Measurements from ENCODE around the gene PTGER2. TPM values are rescaled to one million over a fixed set of nuclear protein-coding genes. Genes with fewer than 3 reads are reported as not detected.

PTGER2 gene
- total and polyA plus RNA-seq, 2 of the 13 experiments (the other 11 are each of a cell fraction or from before 2014, with no cell fraction given), result not detected

DNA sequence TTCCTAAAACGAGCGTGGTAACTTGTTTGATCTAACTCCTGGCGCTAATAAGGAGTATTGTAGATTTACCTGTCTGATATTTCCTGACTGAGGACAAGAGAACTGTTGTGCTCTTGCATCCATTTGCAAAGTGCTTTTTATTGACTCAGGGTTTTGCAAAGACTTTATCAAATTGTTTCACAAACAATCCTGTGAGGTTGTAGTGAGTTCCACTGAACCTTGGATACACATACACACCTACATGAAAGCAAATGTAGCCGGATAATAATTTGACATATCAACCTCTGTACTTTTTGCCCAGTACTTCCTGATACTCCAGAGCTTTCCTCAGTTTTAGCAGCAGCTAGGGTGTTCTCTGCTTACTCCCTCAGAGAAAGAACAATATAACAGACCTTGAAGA lies 6.7 kb upstream of the PTGER2 start (continued):
- TF ChIP-seq, protein P1, sequence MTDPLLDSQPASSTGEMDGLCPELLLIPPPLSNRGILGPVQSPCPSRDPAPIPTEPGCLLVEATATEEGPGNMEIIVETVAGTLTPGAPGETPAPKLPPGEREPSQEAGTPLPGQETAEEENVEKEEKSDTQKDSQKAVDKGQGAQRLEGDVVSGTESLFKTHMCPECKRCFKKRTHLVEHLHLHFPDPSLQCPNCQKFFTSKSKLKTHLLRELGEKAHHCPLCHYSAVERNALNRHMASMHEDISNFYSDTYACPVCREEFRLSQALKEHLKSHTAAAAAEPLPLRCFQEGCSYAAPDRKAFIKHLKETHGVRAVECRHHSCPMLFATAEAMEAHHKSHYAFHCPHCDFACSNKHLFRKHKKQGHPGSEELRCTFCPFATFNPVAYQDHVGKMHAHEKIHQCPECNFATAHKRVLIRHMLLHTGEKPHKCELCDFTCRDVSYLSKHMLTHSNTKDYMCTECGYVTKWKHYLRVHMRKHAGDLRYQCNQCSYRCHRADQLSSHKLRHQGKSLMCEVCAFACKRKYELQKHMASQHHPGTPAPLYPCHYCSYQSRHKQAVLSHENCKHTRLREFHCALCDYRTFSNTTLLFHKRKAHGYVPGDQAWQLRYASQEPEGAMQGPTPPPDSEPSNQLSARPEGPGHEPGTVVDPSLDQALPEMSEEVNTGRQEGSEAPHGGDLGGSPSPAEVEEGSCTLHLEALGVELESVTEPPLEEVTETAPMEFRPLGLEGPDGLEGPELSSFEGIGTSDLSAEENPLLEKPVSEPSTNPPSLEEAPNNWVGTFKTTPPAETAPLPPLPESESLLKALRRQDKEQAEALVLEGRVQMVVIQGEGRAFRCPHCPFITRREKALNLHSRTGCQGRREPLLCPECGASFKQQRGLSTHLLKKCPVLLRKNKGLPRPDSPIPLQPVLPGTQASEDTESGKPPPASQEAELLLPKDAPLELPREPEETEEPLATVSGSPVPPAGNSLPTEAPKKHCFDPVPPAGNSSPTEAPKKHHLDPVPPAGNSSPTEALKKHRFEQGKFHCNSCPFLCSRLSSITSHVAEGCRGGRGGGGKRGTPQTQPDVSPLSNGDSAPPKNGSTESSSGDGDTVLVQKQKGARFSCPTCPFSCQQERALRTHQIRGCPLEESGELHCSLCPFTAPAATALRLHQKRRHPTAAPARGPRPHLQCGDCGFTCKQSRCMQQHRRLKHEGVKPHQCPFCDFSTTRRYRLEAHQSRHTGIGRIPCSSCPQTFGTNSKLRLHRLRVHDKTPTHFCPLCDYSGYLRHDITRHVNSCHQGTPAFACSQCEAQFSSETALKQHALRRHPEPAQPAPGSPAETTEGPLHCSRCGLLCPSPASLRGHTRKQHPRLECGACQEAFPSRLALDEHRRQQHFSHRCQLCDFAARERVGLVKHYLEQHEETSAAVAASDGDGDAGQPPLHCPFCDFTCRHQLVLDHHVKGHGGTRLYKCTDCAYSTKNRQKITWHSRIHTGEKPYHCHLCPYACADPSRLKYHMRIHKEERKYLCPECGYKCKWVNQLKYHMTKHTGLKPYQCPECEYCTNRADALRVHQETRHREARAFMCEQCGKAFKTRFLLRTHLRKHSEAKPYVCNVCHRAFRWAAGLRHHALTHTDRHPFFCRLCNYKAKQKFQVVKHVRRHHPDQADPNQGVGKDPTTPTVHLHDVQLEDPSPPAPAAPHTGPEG (CRISPR knock-in tag; IDR thresholded peaks at IDR 0.05), result no peak
- peak; percentile 93 for TF ChIP-seq ISL2 (CRISPR knock-in tag; IDR thresholded peaks at IDR 0.05)
- TF ChIP-seq ZNF17 (CRISPR knock-in tag; IDR thresholded peaks at IDR 0.05), result no peak
- TF ChIP-seq NR2F2 (IDR thresholded peaks at IDR 0.05; ENCODE audit: borderline replicate concordance, low read depth), result peak; percentile 70
- no peak for TF ChIP-seq SRSF9 (IDR thresholded peaks at IDR 0.05; ENCODE audit: borderline replicate concordance, insufficient read depth, low read depth, low read length, poor library complexity, severe bottlenecking)
- TF ChIP-seq ZNF367 (CRISPR knock-in tag; IDR thresholded peaks at IDR 0.05; ENCODE audit: borderline replicate concordance), result no peak
- TF ChIP-seq KDM5B (CRISPR knock-in tag; IDR thresholded peaks at IDR 0.05; ENCODE audit: borderline replicate concordance), result no peak
- no peak for TF ChIP-seq JUNB (CRISPR knock-in tag; IDR thresholded peaks at IDR 0.05; ENCODE audit: borderline replicate concordance)
- TF ChIP-seq ZNF83 (CRISPR knock-in tag; IDR thresholded peaks at IDR 0.05; ENCODE audit: borderline replicate concordance), result no peak
- no peak for TF ChIP-seq ZNF790 (CRISPR knock-in tag; IDR thresholded peaks at IDR 0.05; ENCODE audit: borderline replicate concordance)
- TF ChIP-seq ZNF530 (CRISPR knock-in tag; IDR thresholded peaks at IDR 0.05; ENCODE audit: low read depth), result no peak
- no peak for TF ChIP-seq ZNF577 (CRISPR knock-in tag; IDR thresholded peaks at IDR 0.05; ENCODE audit: borderline replicate concordance, low read depth)
- TF ChIP-seq, protein P2, sequence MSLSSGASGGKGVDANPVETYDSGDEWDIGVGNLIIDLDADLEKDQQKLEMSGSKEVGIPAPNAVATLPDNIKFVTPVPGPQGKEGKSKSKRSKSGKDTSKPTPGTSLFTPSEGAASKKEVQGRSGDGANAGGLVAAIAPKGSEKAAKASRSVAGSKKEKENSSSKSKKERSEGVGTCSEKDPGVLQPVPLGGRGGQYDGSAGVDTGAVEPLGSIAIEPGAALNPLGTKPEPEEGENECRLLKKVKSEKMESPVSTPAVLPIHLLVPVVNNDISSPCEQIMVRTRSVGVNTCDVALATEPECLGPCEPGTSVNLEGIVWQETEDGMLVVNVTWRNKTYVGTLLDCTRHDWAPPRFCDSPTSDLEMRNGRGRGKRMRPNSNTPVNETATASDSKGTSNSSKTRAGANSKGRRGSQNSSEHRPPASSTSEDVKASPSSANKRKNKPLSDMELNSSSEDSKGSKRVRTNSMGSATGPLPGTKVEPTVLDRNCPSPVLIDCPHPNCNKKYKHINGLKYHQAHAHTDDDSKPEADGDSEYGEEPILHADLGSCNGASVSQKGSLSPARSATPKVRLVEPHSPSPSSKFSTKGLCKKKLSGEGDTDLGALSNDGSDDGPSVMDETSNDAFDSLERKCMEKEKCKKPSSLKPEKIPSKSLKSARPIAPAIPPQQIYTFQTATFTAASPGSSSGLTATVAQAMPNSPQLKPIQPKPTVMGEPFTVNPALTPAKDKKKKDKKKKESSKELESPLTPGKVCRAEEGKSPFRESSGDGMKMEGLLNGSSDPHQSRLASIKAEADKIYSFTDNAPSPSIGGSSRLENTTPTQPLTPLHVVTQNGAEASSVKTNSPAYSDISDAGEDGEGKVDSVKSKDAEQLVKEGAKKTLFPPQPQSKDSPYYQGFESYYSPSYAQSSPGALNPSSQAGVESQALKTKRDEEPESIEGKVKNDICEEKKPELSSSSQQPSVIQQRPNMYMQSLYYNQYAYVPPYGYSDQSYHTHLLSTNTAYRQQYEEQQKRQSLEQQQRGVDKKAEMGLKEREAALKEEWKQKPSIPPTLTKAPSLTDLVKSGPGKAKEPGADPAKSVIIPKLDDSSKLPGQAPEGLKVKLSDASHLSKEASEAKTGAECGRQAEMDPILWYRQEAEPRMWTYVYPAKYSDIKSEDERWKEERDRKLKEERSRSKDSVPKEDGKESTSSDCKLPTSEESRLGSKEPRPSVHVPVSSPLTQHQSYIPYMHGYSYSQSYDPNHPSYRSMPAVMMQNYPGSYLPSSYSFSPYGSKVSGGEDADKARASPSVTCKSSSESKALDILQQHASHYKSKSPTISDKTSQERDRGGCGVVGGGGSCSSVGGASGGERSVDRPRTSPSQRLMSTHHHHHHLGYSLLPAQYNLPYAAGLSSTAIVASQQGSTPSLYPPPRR (CRISPR knock-in tag; IDR thresholded peaks at IDR 0.05; ENCODE audit: borderline replicate concordance), result 0 out of 2 replicates have a peak, but pooled peaks have one; percentile 34
- peak; percentile 45; the same call in 1 of the 2 replicates for TF ChIP-seq TBX2 (CRISPR knock-in tag; IDR thresholded peaks at IDR 0.05; ENCODE audit: borderline replicate concordance)
- no peak for TF ChIP-seq GTF2F1 (IDR thresholded peaks at IDR 0.05; ENCODE audit: low read length)
- no peak for TF ChIP-seq SOX6 (IDR thresholded peaks at IDR 0.05)
- TF ChIP-seq SOX6 (CRISPR knock-in tag; IDR thresholded peaks at IDR 0.05), result peak; percentile 46; the same call in 1 of the 2 replicates
